CD4-positive, alpha-beta T cell treated with Interleukin-17A for 1 hour (primary cell): ENCODE data around the gene LGALS7B.
"Not testable (repeated sequence)": the region's sequence is repeated elsewhere in the genome, so short reads cannot be mapped to it uniquely, and the experiment has no call there.

Experiments
- DNase-seq: peaks from one replicate; pipeline ENCODE4 v3.0.0-alpha.2; 2020

LGALS7B gene

DNA sequence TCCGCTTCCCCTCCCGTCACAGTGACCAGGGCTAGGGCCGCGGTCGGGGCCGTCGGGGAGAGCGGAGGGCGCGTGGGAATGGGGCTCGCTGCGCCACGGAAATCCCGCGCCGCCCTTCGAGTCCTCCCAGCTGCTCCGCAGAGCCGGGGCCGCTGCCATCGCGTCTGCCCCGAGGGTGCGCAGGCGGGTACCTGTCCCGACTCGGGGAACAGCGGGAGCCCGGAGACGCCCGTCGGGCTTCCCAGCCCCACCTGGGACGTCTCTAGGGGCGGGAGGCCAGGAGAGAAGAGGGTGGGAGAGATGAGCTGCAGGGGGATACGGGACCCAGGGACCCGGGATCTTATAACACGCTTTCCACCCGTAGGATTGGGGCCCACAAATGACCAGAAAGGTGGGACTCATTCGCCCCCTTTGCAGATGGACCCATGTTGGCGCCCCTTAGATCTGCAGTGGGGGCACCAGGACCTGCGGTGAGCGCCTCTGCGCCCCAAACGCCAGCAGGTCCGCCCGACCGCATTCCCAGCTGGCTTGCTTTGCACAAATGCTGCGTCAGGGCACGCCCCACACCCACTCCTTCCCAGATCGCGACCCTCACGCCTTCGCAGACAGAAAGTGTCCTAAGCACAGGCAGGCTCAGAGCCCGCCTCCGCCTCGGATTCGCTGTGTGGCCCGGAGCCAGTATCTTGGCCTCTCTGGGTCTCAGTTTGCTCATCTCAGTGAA is 18.6 kb upstream of the LGALS7B start:
- not testable (repeated sequence) for DNase-seq

DNA sequence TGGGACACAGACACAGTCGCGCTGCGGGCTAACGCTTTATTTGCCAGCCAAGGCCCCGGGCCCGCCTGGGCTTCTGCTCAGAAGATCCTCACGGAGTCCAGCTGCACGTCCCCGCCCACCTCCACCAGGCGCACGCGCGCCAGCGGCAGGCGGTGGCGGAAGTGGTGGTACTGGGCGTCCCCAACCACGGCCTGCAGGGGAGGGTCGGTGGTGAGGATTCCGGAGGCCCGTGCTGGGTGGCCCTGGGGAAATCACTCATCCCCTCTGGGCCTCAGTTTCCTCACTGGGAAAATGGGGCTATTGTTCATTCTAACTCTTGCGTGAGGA is 18.1 kb upstream of the LGALS7B start:
- DNase-seq, result not testable (repeated sequence)

DNA sequence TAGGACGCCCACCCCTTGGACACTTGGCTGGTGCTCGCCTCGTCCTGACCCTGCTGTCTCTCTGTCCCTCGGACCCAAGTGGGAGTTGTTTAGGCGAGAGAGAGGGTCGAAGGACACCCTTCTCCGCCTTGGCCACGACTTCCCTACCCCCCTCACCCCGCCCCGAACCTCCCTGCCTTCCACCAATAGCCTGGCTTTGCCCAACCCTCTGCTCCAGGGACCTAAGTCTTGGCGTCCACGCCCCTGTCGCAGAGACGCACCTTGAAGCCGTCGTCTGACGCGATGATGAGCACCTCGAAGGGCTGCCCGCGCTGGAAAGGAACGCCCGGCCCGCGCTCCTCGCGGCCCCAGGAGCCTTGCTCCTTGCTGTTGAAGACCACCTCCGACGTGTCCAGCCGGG is 17.4 kb upstream of the LGALS7B start:
- not testable (repeated sequence) for DNase-seq

DNA sequence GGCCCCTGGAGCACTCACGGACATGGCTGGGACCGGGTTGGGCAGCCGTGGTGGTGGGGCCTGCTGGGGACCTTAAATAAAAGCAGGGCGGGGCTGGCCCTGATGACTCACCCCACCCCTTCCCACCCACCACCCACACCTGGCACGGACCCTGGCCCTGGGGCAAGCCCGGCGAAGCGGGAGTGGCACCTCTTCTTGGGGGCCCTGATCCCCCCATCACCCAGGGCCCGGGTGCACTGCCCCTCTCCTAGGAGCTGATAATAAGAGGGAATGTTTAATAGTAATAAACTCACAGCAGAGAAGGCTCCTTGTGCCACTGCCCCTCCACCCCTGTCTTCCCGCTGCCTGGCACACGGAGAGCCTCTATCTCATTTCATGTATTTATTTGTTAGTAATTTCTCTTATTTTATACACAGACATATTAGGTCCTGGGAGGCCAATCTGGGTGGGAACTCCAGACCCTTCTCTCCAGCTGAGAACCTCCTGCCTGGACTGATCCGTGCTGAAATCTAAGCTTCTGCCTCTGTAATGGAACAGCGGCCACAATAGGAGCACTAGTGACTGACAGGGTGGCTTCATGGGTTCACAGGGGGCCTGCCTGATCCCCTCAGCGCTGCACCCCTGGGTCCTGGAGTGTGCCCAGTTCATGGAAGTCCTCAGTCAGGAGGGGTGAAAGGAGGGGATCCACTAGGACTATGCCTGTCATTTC is 15.4 kb upstream of the LGALS7B start, which contains the start of gene LGALS7:
Gene LGALS7, minus strand, starts transcription at position 49 of the 709 bp plus-strand sequence. Its CDS starts 25 bp downstream, at position 24.
- DNase-seq, result no peak

DNA sequence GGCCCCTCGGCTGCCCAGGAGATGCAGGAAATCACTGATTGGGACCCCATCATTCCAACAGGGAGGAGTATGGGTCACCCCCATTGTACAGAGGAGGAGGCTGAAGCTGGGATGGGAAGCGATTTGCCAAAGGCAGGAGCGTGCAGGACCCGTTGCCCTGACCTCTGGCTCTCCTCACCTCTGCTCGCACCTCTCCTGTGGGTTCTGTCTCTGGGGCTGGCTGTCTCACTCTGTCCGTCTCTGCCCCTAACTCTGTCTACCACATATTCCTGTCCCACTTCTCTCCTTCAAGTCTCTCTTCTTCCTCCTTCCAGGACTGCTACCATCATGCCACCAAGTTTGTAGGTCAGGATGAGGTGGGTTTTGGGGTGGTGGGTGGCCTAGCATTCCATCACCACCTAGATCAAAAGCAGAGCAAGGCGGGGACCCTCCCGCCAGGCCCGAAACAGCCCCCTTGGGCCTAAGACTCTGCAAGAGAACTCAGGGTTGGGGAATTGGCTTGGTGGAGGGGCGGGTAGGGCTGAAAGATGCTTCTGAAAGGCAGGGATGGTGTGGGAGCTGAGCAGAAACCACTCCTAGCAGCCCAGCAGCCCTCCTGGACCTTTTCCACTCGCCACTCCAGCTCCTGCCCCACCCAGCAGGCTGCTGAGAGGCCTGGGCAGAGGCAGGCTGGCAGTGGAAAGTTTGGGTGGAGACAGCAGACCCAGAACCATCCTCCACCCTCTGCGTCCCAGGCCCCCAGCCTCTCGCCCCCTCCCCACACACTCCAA is 14.6 kb upstream of the LGALS7B start:
- DNase-seq, result no peak

DNA sequence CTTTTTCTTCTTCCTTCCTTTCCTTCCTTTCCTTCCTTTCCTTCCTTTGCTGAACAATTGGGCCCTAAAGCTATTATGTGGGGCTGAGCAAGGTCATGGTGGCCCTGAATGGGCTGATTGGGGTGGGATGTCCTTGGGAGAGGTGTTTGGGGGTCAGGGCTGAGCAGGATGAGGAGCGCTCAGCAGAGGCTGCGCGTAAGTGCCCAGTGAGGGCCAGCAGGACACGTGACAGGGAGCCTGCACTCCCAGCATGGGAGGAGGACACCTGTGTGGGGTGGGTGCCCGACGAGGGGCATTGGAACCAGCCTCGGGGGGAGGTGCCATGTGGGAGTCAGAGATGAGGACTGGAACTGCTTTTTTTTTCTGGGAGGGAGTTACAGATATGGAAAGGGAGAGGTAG is 10.3 kb upstream of the LGALS7B start:
- DNase-seq, result no peak

DNA sequence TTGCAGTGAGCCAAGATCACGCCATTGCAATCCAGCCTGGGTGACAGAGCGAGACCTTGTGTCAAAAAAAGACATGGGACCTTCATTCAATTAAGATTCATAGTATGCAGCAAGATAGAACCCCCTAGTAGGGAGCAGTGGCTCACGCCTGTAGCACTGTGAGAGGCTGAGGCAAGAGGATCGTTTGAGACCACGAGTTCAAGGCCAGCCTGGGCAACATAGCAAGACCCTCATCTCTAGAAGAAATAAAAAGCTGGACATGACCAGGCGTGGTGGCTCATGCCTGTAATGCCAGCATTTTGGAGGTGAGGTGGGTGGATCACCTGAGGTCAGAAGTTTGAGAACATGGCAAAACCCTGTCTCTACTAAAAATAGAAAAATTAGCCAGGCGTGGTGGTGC is 8.6 kb upstream of the LGALS7B start:
- no peak for DNase-seq

DNA sequence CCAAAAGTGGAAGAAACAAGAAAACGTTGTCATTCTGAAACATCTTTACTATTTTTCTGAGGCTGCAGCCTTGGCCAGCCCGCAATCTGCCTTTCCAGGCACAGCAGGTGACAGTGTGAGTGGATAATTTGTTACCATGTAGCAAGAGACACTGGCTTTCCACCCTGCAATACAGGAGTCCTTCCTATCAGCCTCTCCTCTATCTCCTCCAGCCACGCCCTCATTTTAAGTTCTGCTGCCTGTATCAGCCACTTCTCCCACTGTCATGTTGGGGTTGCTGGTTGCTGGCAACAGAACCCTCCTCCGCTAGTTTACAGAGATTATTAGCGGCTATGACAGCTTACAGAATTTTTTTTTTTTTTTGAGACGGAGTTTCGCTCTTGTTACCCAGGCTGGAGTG is 7.9 kb upstream of the LGALS7B start:
- DNase-seq, result no peak

DNA sequence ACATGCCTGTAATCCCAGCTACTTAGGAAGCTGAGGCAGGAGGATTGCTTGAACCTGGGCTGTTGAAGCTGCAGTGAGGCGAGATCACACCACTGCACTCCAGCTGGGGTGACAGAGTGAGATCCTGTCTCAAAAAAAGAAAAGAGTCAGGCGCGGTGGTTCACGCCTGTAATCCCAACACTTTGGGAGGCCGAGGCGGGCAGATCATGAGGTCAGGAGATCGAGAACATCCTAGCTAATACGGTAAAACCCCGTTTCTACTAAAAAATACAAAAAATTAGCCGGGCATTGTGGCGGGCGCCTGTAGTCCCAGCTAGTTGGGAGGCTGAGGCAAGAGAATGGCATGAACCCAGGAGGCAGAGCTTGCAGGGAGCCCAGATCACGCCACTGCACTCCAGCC is 6.8 kb upstream of the LGALS7B start:
- DNase-seq, result not testable (repeated sequence)

DNA sequence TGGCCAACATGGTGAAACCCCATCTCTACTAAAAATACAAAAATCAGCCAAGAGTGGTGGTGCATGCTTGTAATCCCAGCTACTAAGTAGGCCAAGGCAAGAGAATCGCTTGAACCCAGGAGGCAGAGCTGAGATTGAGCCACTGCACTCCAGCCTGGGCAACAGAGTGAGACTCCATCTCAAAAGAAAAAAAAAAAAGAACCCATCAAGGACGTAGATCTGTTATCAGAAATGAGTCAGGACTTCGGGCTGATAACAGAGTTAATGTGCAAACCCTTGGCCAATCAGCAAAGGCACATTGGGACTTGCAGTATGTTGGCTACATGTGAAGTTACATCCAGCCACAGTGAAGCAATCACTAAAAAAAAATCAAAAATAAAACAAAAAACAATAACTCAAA is 4.8 kb upstream of the LGALS7B start:
- DNase-seq, result no peak

DNA sequence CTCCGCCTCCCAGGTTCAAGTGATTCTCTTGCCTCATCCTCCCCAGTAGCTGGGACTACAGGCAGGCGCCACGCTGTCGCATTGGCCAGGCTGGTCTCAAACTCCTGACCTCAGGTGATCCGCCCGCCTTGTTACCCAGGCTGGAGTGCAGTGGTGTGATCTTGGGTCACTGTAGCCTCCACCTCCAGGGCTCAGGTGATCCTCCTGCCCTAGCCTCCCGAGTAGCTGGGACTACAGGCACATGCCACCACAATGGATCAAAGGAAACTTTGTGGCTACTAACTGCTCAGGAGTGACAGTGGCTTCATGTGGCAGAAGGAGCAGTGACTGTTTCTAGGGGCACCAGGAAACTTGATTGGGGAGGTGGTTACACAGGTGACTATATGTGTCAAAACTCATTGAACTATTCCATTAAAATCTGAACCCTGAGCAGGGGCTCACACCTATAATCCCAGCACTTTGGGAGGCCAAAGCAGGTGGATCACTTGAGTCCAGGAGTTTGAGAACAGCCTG is 3.8 kb upstream of the LGALS7B start:
- DNase-seq, result no peak

DNA sequence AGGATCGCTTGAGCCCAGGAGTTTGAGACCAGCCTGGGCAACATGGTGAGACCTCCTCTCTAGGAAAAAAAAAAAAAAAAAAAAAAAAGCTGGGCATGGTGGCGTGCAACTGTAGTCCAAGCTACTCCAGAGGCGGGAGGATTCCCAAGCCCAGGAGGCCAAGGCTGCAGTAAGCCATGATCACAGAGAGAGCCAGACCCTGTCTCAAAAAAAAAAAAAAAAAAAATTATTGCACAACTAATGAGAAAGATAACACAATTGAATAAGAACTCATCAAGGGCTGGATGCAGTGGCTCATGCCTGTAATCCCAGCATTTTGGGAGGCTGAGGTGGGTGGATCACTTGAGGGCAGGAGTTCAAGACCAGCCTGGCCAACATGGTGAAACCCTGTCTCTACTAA is 2.9 kb upstream of the LGALS7B start:
- DNase-seq, result not testable (repeated sequence)

DNA sequence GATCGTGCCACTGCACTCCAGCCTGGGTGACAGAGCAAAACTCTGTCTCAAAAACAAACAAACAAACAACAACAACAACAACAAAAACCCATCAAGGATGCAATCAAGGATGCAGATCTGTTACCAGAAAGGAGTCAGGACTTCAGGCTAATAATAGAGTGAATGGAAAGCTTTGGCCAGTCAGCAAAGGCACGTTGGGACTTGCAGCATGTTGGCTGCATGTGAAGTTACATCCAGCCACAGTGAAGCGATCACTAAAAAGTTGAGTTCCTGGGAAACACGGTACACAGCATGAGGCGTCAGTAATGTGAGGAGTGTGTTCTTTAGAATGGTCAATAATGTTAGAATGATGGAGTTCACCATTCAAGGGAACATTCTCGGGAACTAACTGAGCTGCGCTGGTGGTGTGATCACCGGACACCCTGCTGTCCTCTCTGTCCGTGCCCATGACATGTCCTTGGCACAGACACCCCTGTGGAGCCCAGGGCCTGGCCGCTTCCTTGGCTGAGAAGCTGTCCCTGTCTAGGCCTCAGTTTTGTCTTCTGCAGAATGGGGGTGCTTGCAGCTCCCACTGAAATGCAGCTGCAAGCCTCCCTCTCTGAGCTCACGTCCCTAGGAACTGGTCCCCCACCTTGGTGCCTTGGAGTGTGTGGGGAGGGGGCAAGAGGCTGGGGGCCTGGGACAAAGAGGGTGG is 2.3 kb upstream of the LGALS7B start:
- DNase-seq, result no peak

DNA sequence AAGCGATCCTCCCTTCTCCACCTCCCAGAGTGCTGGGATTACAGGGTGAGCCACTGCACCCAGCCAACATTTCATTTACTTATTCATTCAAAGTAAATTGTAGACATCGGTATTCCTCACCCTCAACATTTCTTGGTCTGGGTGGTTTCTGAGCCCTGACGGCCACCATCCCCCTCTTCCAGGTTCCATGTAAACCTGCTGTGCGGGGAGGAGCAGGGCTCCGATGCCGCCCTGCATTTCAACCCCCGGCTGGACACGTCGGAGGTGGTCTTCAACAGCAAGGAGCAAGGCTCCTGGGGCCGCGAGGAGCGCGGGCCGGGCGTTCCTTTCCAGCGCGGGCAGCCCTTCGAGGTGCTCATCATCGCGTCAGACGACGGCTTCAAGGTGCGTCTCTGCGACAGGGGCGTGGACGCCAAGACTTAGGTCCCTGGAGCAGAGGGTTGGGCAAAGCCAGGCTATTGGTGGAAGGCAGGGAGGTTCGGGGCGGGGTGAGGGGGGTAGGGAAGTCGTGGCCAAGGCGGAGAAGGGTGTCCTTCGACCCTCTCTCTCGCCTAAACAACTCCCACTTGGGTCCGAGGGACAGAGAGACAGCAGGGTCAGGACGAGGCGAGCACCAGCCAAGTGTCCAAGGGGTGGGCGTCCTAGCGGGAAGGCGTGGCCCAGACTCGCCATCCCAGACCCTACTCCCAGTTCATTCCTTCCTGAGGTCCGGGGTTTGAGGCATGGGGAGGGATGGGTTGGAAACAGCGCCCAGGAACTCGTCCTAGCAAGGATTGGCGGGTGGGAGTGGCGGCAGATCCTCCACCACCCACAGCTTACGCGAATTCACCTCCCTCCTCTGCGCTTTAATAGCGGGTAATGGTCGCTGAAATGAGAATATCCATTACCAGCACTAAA is 1.8 kb downstream of the LGALS7B start:
- DNase-seq, result not testable (repeated sequence)

DNA sequence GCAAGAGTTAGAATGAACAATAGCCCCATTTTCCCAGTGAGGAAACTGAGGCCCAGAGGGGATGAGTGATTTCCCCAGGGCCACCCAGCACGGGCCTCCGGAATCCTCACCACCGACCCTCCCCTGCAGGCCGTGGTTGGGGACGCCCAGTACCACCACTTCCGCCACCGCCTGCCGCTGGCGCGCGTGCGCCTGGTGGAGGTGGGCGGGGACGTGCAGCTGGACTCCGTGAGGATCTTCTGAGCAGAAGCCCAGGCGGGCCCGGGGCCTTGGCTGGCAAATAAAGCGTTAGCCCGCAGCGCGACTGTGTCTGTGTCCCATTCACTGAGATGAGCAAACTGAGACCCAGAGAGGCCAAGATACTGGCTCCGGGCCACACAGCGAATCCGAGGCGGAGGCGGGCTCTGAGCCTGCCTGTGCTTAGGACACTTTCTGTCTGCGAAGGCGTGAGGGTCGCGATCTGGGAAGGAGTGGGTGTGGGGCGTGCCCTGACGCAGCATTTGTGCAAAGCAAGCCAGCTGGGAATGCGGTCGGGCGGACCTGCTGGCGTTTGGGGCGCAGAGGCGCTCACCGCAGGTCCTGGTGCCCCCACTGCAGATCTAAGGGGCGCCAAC is 2.6 kb downstream of the LGALS7B start:
- not testable (repeated sequence) for DNase-seq

DNA sequence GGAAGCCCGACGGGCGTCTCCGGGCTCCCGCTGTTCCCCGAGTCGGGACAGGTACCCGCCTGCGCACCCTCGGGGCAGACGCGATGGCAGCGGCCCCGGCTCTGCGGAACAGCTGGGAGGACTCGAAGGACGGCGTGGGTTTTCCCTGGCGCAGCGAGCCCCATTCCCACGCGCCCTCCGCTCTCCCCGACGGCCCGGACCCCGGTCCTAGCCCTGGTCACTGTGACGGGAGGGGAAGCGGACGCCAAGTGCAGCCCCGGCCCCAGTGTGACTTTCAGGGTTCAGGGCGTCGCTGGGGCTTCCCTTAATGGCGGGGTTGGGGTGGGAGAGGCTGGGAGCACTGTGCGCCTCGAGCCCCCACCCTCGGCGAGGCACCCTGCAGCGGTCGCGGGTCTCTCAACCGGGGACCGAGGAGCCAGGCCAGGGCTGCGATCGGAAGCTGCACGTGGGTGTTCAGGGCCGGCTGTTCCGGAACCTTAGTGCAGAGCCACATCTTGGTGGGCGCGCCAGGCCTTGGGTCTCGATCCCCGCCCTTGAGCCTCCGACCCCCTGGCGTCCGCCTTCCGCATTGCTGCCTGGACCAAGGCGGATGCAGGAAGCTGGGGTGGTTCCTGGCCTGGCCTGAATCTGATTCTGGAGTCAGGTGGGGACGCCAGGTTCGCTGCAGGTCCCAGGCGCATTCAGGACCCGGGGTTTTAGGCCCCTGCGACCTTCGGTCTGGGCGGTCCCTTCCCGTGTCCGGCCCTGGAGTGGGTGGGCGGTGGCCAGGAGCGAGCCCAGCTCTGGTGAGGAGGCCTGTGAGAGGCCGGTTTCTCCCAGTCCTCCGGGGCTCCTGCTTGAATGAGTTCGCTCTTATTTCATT is 3.5 kb downstream of the LGALS7B start:
- DNase-seq, result peak; percentile 35

DNA sequence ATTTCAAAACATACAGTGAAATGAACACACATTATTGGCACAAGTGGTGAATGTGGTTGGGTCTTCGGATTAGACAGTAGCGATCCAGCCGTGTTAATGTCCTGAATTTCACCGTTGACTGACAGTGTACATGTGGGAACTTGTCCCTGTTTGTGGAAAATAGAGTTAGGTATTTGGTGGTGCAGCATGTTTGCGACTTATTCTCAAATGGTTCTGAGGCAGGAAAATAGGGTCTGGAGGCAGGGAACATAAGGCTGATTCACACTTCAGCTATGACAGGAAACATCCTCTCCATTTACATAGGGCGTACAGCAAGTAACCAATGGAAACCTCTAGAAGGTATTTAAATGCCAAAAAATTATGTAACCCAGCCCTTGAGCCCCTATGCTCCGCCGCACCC is 4.2 kb downstream of the LGALS7B start:
- no peak for DNase-seq

DNA sequence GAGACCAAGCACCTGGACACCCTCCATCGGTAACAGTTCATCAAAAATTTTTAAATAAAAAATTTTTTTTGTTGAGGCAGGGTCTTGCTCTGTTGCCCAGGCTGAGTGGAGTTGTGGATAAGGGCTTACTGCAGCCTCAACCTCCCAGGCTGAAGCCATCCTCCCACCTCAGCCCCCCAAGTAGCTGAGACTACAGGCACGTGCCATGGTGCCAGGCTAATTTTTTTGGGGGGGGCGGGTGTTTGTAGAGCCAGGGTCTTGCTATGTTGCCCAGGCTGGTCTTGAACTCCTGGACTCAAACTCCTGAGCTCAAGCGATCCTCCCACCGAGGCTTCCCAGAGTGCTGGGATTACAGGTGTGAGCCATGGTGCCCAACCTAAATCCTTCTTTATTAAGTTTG is 4.7 kb downstream of the LGALS7B start:
- DNase-seq, result no peak

DNA sequence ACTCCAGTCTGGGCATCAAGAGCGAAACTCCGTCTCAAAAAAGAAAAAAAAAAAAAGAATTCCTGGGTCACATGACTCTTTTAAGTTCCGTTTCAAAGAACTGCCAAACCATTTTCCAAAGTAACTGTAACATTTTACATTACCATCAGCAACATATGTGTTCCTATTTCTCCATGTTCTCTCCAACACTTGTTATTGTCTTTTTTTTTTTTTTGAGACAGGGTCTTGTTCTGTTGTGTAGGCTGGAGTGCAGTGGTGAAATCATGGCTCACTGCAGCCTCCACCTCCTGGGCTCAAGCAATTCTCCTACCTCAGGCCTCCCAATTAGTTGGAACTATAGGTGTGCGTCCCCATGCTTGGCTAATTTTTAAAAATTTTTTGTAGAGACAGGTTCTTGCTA is 6.5 kb downstream of the LGALS7B start:
- DNase-seq, result no peak

DNA sequence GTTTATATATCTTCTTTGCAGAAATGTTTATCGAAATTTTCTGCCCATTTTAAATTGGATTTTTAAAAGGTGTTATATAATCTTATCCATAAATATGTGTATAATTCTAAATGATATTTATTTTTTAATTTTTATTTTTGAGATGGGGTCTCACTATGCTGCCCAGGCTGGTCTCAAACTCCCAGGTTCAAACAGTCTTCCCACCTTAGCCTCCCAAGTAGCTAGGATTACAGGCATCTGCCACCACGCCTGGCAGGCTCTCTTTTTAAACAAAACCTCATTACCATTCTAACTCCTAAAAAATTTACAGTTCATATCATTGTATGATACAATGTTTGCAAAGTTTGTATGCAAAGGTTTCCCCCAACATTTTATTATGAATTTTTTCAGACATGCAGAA is 7.2 kb downstream of the LGALS7B start:
- no peak for DNase-seq
